ENCODE data around the gene CACNA1I.

DNA sequence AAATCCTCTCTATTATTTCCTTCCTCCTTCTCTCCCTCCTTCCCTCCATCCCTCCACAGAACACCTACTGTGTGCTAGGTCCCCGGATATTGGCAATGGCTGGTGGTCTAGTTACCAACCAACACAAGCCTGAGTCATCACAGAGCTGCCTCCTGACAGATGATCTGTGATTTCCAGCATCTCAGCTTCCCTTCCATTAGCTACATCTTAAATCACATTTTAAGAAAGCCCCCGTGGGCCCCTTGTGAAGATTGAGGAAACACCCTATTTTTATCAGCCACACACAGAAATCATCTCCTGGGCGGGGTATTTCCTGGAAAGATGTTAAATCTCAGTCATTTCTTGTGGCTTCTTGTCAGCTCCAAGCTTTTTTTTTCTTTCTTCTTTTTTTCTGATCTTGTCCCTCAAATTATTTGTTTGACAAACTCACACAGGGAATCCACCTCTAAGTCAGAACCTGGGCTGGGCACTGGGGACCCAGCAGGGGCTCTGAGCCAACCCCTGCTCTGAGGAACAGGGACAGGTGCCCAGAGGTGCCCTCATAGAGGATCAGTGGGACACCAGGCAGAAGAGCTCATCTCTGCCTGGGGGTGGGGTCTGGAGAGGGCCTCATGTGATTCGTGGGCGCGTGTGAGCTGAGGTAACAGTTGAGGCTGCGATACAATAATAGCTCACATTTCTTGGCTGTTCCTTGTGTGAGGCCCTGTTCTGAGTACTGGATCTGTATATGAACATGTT lies 42.4 kb downstream of the CACNA1I start:
- TF ChIP-seq POLR2AphosphoS5 (IDR thresholded peaks at IDR 0.05; ENCODE audit: low read depth) = no peak
- TF ChIP-seq, protein P1, sequence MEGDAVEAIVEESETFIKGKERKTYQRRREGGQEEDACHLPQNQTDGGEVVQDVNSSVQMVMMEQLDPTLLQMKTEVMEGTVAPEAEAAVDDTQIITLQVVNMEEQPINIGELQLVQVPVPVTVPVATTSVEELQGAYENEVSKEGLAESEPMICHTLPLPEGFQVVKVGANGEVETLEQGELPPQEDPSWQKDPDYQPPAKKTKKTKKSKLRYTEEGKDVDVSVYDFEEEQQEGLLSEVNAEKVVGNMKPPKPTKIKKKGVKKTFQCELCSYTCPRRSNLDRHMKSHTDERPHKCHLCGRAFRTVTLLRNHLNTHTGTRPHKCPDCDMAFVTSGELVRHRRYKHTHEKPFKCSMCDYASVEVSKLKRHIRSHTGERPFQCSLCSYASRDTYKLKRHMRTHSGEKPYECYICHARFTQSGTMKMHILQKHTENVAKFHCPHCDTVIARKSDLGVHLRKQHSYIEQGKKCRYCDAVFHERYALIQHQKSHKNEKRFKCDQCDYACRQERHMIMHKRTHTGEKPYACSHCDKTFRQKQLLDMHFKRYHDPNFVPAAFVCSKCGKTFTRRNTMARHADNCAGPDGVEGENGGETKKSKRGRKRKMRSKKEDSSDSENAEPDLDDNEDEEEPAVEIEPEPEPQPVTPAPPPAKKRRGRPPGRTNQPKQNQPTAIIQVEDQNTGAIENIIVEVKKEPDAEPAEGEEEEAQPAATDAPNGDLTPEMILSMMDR (conservative IDR thresholded peaks at IDR 0.05; ENCODE audit: low read depth in 2 of 2) = no peak
- no peak for TF ChIP-seq CREB1 (CRISPR knock-in tag; IDR thresholded peaks at IDR 0.05; ENCODE audit: low read depth)
- TF ChIP-seq EZH2 (IDR thresholded peaks at IDR 0.05; ENCODE audit: low read depth, unreplicated experiment) = no peak
- no peak for TF ChIP-seq EZH2phosphoT487 (IDR thresholded peaks at IDR 0.05; ENCODE audit: unreplicated experiment)
- TF ChIP-seq, protein P2, sequence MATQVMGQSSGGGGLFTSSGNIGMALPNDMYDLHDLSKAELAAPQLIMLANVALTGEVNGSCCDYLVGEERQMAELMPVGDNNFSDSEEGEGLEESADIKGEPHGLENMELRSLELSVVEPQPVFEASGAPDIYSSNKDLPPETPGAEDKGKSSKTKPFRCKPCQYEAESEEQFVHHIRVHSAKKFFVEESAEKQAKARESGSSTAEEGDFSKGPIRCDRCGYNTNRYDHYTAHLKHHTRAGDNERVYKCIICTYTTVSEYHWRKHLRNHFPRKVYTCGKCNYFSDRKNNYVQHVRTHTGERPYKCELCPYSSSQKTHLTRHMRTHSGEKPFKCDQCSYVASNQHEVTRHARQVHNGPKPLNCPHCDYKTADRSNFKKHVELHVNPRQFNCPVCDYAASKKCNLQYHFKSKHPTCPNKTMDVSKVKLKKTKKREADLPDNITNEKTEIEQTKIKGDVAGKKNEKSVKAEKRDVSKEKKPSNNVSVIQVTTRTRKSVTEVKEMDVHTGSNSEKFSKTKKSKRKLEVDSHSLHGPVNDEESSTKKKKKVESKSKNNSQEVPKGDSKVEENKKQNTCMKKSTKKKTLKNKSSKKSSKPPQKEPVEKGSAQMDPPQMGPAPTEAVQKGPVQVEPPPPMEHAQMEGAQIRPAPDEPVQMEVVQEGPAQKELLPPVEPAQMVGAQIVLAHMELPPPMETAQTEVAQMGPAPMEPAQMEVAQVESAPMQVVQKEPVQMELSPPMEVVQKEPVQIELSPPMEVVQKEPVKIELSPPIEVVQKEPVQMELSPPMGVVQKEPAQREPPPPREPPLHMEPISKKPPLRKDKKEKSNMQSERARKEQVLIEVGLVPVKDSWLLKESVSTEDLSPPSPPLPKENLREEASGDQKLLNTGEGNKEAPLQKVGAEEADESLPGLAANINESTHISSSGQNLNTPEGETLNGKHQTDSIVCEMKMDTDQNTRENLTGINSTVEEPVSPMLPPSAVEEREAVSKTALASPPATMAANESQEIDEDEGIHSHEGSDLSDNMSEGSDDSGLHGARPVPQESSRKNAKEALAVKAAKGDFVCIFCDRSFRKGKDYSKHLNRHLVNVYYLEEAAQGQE (IDR thresholded peaks at IDR 0.05; ENCODE audit: unreplicated experiment) = no peak
- TF ChIP-seq ZNF331 (CRISPR knock-in tag; IDR thresholded peaks at IDR 0.05; ENCODE audit: low read depth) = no peak
- no peak for TF ChIP-seq NANOG (IDR thresholded peaks at IDR 0.05; ENCODE audit: borderline replicate concordance)
- TF ChIP-seq, protein P3, sequence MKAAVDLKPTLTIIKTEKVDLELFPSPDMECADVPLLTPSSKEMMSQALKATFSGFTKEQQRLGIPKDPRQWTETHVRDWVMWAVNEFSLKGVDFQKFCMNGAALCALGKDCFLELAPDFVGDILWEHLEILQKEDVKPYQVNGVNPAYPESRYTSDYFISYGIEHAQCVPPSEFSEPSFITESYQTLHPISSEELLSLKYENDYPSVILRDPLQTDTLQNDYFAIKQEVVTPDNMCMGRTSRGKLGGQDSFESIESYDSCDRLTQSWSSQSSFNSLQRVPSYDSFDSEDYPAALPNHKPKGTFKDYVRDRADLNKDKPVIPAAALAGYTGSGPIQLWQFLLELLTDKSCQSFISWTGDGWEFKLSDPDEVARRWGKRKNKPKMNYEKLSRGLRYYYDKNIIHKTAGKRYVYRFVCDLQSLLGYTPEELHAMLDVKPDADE (IDR thresholded peaks at IDR 0.05) = no peak
- TF ChIP-seq JUNB (IDR thresholded peaks at IDR 0.05; ENCODE audit: unreplicated experiment) = no peak
- no peak for TF ChIP-seq ZNF114 (CRISPR knock-in tag; IDR thresholded peaks at IDR 0.05)

Data from GM23338 (cell line).